Measurements from ENCODE around the gene MRPS11. TPM values are rescaled to one million over a fixed set of nuclear protein-coding genes. Genes with fewer than 3 reads are reported as not detected.

MRPS11 gene
- total and polyA plus RNA-seq, 2 of the 8 experiments (the other 6 are each of a cell fraction or from before 2014, with no cell fraction given), result 41.4 to 59.2 TPM

DNA sequence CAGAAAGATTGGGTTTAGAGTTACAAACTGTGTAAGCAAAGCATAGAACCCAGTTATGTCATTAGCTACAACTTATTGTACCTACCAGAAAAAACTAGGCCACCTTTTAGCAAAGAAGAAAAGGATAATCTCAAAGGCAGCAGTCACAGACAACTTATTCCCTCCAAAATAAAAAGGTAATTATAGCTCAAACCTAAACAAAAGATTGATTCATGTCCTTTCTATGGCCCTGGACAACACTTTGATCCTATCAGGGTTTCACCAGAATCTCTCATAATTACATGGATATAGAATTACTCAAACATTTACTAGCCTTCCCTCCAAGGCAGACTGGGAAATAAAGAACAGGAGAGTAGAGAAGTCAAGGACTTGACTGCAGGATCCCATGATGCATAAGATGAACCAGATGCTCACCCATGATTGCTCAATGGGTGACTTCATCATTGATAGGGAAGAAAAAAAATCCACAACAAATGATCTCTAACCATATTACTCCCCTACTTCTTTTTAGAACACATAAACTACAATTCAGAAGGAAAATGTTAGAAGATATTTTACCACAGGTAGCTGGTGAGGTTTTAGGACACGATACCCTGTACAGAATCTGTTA is 61.6 kb downstream of the MRPS11 start (continued):
- TF ChIP-seq KDM1A (IDR thresholded peaks at IDR 0.05; ENCODE audit: borderline replicate concordance, low read length) (no peak), KDM4A (IDR thresholded peaks at IDR 0.05; ENCODE audit: low read depth, low read length, severe bottlenecking) (no peak), EZH2 (IDR thresholded peaks at IDR 0.05; ENCODE audit: low read depth, low read length, severe bottlenecking) (no peak)

Other genes starting within 250 kb of the MRPS11 start
- 4.5 and 4.6 TPM in 2 replicates for gene NTRK3, start 211.0 kb upstream of the MRPS11 start, total RNA-seq (2021; fragmentation: NEBNext Ultra II Directional; extraction: Animal tissue kit (Norgen Biotek cat#: 25700))
- 6.8 and 7.4 TPM in 2 replicates for gene NTRK3, start 211.0 kb upstream of the MRPS11 start, polyA plus RNA-seq (2011; rRNA removed)
- gene MRPL46, start 320 bp upstream of the MRPS11 start, total RNA-seq (2021; fragmentation: NEBNext Ultra II Directional; extraction: Animal tissue kit (Norgen Biotek cat#: 25700)), result 24.4 and 24.5 TPM in 2 replicates
- 17.2 and 18.3 TPM in 2 replicates for gene MRPL46, start 320 bp upstream of the MRPS11 start, polyA plus RNA-seq (2011; rRNA removed)
- gene DET1, start 79.0 kb downstream of the MRPS11 start, total RNA-seq (2021; fragmentation: NEBNext Ultra II Directional; extraction: Animal tissue kit (Norgen Biotek cat#: 25700)), result 5.4 and 6.1 TPM in 2 replicates
- gene DET1, start 79.0 kb downstream of the MRPS11 start, polyA plus RNA-seq (2011; rRNA removed), result 7.7 and 8.5 TPM in 2 replicates
- gene AEN, start 153.6 kb downstream of the MRPS11 start, total RNA-seq (2021; fragmentation: NEBNext Ultra II Directional; extraction: Animal tissue kit (Norgen Biotek cat#: 25700)), result 122 and 125 TPM in 2 replicates
- 112 and 167 TPM in 2 replicates for gene AEN, start 153.6 kb downstream of the MRPS11 start, polyA plus RNA-seq (2011; rRNA removed)
- 2.9 and 4.0 TPM in 2 replicates for gene ISG20, start 171.3 kb downstream of the MRPS11 start, total RNA-seq (2021; fragmentation: NEBNext Ultra II Directional; extraction: Animal tissue kit (Norgen Biotek cat#: 25700))
- gene ISG20, start 171.3 kb downstream of the MRPS11 start, polyA plus RNA-seq (2011; rRNA removed), result 5.0 and 5.2 TPM in 2 replicates

Measured in H1 (cell line).